ENCODE measurements around the gene TAF6. TPM values are rescaled to one million over a fixed set of nuclear protein-coding genes. Genes with fewer than 3 reads are reported as not detected.
A peak's percentile ranks its signal among the peaks of the same experiment; 100 is the strongest.

TAF6 gene
- total RNA-seq, 1 experiment from 2014 or later: 50.5 TPM

GRCh38 chr7:100071018-100071723 lies 48.0 kb downstream of the TAF6 start:
- intact Hi-C loops (cut with micrococcal nuclease; ENCODE audit: unreplicated experiment): no loop called here
- Mint-ChIP-seq H3K27ac (ENCODE audit: unreplicated experiment) (peak overlapping the region; percentile 7), H3K36me3 (ENCODE audit: insufficient read depth, unreplicated experiment) (peaks cover 68% of the 10 kb centered on the region), H3K4me1 (ENCODE audit: low read depth, unreplicated experiment) (no peaks in the 10 kb centered on the region), H3K9me3 (ENCODE audit: low read depth, unreplicated experiment) (peaks cover 11% of the 10 kb centered on the region), H3K4me3 (ENCODE audit: low read depth, unreplicated experiment) (no peak overlapping the region), H3K27me3 (ENCODE audit: unreplicated experiment) (no peaks in the 10 kb centered on the region)
- TSS peak; percentile 7 for BruUV-seq (replicated peaks)
- DNase-seq: no peak
- CTCF ChIA-PET: interaction anchor here (0.6 kb wide), 1 partner anchor 81 kb away, joined by 3 read pairs; no protein-coding TSS in a partner anchor
- TF ChIP-seq CTCF (IDR thresholded peaks at IDR 0.05; ENCODE audit: unreplicated experiment): no peak

DNA sequence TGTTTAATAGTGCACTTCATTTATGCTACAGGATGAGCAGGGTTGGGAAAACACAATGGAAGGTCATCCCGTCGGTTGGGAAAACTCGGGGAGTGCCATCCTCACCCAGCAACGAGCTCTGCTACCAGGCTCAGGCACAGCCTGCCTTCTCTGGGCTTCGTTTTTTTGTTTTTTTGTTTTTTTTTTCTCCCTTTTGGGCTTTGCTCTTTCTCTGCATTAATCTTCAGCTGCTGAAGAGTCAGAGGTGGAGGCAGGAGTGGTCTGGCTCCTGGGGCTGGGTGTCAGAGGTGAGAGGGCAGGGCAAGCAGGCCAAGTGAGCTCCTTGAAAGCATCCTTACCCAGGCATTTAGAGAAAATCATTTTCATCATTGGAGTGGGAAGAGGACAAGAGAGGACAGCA lies 49.2 kb downstream of the TAF6 start:
- H3K27ac Mint-ChIP-seq (ENCODE audit: unreplicated experiment): peak overlapping the region; percentile 54
- H3K4me1 Mint-ChIP-seq (ENCODE audit: low read depth, unreplicated experiment): no peaks in the 10 kb centered on the region
- CTCF ChIA-PET: no interaction called here
- no TSS peak for BruUV-seq (replicated peaks)
- no peak overlapping the region for H3K4me3 Mint-ChIP-seq (ENCODE audit: low read depth, unreplicated experiment)
- no peak for DNase-seq
- intact Hi-C loops (cut with micrococcal nuclease; ENCODE audit: unreplicated experiment): no loop called here
- no peak for TF ChIP-seq CTCF (IDR thresholded peaks at IDR 0.05; ENCODE audit: unreplicated experiment)
- H3K36me3 Mint-ChIP-seq (ENCODE audit: insufficient read depth, unreplicated experiment): peaks cover 59% of the 10 kb centered on the region
- H3K27me3 Mint-ChIP-seq (ENCODE audit: unreplicated experiment): no peaks in the 10 kb centered on the region
- peaks cover 8% of the 10 kb centered on the region for H3K9me3 Mint-ChIP-seq (ENCODE audit: low read depth, unreplicated experiment)

GRCh38 chr7:100066953-100067352 lies 52.2 kb downstream of the TAF6 start:
- TF ChIP-seq CTCF (IDR thresholded peaks at IDR 0.05; ENCODE audit: unreplicated experiment): no peak
- no peak overlapping the region for H3K4me3 Mint-ChIP-seq (ENCODE audit: low read depth, unreplicated experiment)
- no peak overlapping the region for H3K27ac Mint-ChIP-seq (ENCODE audit: unreplicated experiment)
- no peaks in the 10 kb centered on the region for H3K4me1 Mint-ChIP-seq (ENCODE audit: low read depth, unreplicated experiment)
- no peaks in the 10 kb centered on the region for H3K27me3 Mint-ChIP-seq (ENCODE audit: unreplicated experiment)
- intact Hi-C loops (cut with micrococcal nuclease; ENCODE audit: unreplicated experiment): no loop called here
- H3K36me3 Mint-ChIP-seq (ENCODE audit: insufficient read depth, unreplicated experiment): peaks cover 34% of the 10 kb centered on the region
- CTCF ChIA-PET: no interaction called here
- BruUV-seq (replicated peaks): no TSS peak
- no peak for DNase-seq
- H3K9me3 Mint-ChIP-seq (ENCODE audit: low read depth, unreplicated experiment): peaks cover 2% of the 10 kb centered on the region

GRCh38 chr7:100065452-100066186 lies 53.5 kb downstream of the TAF6 start:
- H3K4me1 Mint-ChIP-seq (ENCODE audit: low read depth, unreplicated experiment): no peaks in the 10 kb centered on the region
- no peak overlapping the region for H3K4me3 Mint-ChIP-seq (ENCODE audit: low read depth, unreplicated experiment)
- H3K27ac Mint-ChIP-seq (ENCODE audit: unreplicated experiment): no peak overlapping the region
- no peaks in the 10 kb centered on the region for H3K27me3 Mint-ChIP-seq (ENCODE audit: unreplicated experiment)
- peaks cover 32% of the 10 kb centered on the region for H3K36me3 Mint-ChIP-seq (ENCODE audit: insufficient read depth, unreplicated experiment)
- no peak for TF ChIP-seq CTCF (IDR thresholded peaks at IDR 0.05; ENCODE audit: unreplicated experiment)
- no peak for DNase-seq
- no peaks in the 10 kb centered on the region for H3K9me3 Mint-ChIP-seq (ENCODE audit: low read depth, unreplicated experiment)
- no TSS peak for BruUV-seq (replicated peaks)
- intact Hi-C loops (cut with micrococcal nuclease; ENCODE audit: unreplicated experiment): no loop called here
- CTCF ChIA-PET: no interaction called here
